NAMALWA (cell line): ENCODE results near the gene WDFY4.
A peak's percentile ranks its signal among the peaks of the same experiment; 100 is the strongest.

Experiments
- DNase-seq: peaks from one replicate; pipeline ENCODE4 v3.0.0-alpha.2; 2015; ENCODE audit warnings: low spot score

Gene WDFY4

DNA sequence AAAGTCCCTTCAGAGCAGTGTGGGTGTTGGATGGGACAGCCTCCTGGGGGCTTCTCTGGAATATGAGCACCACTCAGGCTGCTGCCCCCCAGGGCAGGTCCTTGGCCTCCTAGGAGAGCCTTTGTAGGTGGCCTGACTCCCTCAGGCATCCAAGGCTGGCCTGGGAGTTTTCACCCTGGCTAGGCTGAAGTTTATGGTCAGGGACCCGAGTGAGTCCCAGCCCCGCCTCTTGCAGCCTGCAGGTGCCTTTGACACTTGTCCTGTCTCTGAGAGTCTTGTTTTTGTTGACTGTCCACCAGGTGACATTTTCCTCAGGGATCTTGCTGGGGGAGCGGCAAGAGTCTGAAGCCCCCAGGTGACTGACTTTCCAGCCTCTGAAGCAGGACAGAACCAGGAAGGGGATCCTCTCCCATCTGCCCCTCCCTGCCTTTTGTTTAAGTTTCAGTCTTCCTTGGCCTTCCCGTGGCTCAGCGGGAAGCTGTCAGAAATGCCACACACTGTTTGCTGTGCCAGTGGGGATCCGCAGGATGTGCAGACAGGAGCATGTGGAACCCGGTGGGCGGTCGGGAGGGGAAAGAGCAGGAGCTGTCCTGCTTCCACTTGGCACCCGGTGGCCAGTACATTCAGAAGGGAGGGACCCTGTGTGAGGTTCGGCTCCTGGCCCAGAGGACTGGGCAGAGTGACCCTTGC lies 195.5 kb downstream of the WDFY4 start:
- no peak for DNase-seq

DNA sequence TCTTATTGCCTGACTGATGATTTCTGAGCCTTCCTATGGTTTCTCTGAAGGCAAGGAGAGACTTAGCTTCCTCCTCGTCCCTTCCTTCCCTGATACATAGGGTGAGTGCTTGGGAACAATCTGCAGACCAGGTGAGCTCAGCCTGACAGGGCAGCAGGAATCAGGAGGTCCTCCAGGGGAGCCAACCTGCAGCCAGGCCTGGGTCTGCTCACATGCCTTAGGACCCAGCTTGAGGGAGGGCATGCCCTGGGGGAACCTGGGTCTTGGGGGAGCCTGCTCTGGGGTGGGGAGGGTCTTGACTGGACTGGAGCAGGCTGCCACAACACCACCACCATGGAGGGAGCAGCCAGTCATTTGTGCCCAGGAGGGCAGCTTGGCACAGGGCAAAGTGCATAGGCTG lies 197.3 kb downstream of the WDFY4 start:
- DNase-seq: no peak

DNA sequence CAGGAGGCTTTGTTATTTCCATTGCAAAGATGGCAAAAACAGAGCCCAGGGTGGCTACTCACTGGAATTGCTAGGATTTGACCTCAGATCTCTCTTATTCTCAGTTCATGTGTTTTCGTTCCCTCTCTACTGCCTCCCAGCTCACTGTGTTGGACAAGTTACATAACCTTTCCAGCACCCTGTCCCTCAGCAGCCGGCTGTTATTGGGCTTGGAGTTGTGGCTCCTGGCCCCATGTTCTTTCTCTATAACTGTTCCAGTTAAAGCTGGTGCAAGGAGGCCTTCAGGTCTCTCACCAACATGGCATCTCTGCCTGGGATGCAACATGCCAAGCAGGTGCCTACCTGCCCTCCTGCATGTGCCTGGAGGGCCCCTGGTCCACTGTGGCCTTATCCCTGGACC lies 198.2 kb downstream of the WDFY4 start:
- DNase-seq: no peak

- no peak for DNase-seq
Measured at GRCh38 chr10:48883701-48884100, 199.0 kb downstream of the WDFY4 start.

GRCh38 chr10:48884179-48885045 lies 199.7 kb downstream of the WDFY4 start:
- no peak for DNase-seq

GRCh38 chr10:48885376-48885775 lies 200.7 kb downstream of the WDFY4 start:
- DNase-seq: peak; percentile 29

GRCh38 chr10:48887982-48888381 lies 203.3 kb downstream of the WDFY4 start:
- DNase-seq: no peak

- DNase-seq: no peak
Measured at GRCh38 chr10:48890888-48891850, 206.5 kb downstream of the WDFY4 start.

- no peak for DNase-seq
Measured at GRCh38 chr10:48894911-48895802, 210.5 kb downstream of the WDFY4 start.

GRCh38 chr10:48895803-48896195 lies 211.1 kb downstream of the WDFY4 start:
- DNase-seq: no peak

DNA sequence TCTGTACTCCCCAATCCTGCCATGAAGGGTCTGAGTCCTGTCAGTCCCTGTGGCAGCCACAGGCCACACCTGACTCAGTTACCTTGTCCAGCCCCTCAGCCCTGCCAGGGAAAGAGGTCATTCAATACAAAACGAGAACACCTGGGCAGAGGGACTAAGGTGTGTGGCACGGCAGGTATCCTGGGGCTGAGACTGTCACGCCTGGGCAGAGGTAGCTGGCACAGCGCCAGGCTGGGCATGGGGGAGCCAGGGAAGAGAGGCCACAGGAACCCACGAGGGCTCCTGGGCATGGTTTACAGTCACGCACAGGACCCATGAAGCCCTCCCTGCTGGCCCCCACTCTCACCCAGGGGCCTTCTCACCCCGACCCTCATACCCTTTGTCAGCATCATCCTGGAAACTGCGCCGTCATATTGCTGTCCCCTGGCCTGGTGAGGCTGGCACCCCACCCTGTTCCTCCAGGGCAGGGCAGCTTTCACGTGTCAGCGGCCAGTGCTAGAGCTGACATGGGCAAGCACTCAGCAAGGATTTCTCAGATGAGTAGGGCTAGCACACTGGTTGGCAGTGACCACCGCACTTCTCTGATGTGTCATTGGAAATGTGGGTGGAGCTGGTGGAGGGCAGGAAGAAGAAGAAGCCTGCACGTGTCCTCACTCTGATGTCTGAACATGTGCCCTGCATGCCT lies 212.2 kb downstream of the WDFY4 start:
- no peak for DNase-seq

GRCh38 chr10:48897441-48897790 lies 212.7 kb downstream of the WDFY4 start:
- no peak for DNase-seq

GRCh38 chr10:48898426-48898825 lies 213.8 kb downstream of the WDFY4 start:
- DNase-seq: no peak

DNA sequence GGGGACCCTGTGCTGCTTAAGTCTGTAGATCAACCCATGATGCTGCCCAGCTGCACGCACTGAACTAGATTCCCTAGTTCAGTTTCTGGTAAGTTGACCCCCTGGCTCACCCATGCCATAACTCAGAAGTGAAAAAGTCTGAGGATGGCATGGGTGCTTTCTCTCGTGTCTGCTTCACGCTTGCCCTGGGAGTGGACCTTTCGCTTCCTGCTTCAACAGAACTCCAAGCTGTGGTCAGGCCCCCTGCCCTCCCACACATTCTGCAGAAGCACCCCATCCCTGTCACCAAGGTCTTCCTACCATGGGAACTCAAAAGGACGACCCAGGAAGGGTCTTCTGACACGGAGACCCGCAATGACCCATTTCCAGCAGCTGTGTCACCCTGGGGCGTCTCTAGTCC lies 215.1 kb downstream of the WDFY4 start:
- no peak for DNase-seq

DNA sequence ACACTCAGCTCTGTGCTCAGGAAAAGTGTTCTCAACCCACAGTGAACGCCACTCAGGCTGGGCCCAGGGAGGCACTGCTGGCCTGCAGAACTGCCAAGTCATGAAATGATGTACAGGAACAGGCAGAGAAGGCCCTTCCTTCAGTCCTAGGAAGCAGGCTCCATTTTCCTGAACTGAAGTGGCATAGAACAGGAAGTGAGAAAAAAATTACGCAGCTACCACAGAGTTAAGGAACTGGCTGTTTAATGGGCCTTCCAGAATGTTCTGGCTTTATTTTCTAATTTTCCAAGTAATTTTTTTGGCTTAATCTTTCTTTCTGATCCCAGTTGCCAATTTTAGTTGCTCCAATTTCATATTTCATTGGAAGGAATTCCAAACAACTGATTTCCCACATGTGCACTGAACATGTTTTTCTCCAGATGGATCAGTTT lies 215.7 kb downstream of the WDFY4 start:
- DNase-seq: no peak

GRCh38 chr10:48901319-48901718 lies 216.6 kb downstream of the WDFY4 start:
- DNase-seq: no peak

GRCh38 chr10:48902096-48902495 lies 217.4 kb downstream of the WDFY4 start:
- DNase-seq: no peak

GRCh38 chr10:48903151-48903550 lies 218.5 kb downstream of the WDFY4 start:
- DNase-seq: no peak

DNA sequence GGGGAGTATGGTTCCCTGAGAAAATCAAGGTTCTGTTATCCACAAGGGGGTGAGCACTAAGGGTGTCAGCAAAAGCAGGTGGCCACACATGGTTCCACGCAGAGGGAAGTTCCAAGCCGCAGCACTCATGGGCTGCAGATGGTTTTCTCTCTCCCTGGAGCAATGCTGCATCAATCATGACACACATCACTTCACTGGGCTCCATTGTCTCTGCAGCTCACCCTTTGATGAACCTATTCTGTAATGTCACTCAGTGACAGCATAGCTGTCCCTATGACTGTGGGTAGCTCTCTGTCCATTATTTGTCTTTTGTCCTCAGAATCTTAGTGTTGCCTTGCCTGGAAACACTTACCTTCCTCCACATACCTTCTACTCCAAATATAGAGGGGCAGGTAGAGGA lies 220.2 kb downstream of the WDFY4 start:
- DNase-seq: no peak

- no peak for DNase-seq
Measured at GRCh38 chr10:48905311-48905710, 220.6 kb downstream of the WDFY4 start.

DNA sequence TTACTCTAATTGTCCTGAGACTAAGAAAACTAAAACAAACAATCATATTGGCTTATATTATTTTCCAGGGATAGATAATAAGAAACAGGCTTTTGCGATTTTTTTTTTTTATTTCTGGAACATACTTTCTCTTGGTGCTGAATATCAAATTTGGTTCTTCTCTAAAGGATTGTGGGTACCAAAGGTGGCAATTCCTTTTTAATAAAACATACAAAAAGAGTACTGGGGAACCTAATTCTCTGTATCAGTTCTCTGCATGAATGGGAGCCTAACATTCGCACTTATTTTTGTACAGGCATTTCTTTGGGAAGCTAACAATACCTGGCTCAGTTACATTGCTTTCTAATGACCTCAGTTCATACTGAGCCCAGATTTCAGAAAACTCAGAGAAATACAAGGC lies 222.2 kb downstream of the WDFY4 start:
- DNase-seq: no peak
